ENCODE measurements around the gene HS6ST2.

HS6ST2 gene

DNA sequence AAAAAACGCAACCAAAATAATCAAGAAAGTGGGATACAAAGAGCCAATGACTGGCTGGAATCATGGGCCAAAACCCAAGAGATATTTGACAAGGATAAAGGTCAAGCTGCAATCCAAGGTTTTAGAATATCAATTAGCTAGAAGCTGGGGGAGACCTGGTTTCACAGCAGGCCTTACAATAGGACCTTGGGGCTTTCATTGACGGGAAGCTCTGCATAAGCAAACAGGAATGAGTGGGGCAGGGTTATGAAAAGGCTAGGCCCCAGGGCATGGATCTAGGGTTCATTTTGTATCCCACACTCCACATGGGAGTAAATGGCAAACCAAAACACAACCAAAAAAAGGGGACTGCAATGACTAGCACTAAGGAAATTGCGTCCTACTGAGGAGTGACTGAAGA lies 215.3 kb downstream of the HS6ST2 start:
- TF ChIP-seq, protein P1, sequence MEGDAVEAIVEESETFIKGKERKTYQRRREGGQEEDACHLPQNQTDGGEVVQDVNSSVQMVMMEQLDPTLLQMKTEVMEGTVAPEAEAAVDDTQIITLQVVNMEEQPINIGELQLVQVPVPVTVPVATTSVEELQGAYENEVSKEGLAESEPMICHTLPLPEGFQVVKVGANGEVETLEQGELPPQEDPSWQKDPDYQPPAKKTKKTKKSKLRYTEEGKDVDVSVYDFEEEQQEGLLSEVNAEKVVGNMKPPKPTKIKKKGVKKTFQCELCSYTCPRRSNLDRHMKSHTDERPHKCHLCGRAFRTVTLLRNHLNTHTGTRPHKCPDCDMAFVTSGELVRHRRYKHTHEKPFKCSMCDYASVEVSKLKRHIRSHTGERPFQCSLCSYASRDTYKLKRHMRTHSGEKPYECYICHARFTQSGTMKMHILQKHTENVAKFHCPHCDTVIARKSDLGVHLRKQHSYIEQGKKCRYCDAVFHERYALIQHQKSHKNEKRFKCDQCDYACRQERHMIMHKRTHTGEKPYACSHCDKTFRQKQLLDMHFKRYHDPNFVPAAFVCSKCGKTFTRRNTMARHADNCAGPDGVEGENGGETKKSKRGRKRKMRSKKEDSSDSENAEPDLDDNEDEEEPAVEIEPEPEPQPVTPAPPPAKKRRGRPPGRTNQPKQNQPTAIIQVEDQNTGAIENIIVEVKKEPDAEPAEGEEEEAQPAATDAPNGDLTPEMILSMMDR (IDR thresholded peaks at IDR 0.05; ENCODE audit: control extremely low read depth, extremely low read depth, low read depth, missing control alignments) = no peak
- no peak for DNase-seq (ENCODE audit: extremely low spot score)
- POLR2A ChIA-PET = no interaction called here
- CTCF ChIA-PET = no interaction called here

DNA sequence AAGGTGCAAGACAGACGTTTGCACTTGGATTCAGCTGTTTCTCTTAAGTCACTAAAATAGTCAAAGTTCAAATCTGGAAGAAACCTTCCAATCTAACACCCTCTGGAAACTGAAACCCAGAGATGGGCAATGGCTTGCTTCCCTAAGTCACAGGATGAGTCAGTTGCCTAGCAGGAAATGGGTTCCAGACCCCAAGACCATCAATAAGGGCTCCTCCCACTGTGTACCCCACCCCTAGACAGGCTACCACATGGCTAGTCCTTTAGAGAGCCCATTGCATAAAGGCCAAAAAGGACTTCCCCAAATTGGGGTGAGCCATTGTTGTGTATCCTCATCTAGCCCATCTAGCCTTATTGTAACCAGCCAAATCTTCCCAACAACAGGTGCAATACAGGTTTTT lies 216.2 kb downstream of the HS6ST2 start:
- CTCF ChIA-PET = no interaction called here
- DNase-seq (ENCODE audit: extremely low spot score) = no peak
- TF ChIP-seq, protein P1 (IDR thresholded peaks at IDR 0.05; ENCODE audit: control extremely low read depth, extremely low read depth, low read depth, missing control alignments) = no peak
- POLR2A ChIA-PET = no interaction called here

DNA sequence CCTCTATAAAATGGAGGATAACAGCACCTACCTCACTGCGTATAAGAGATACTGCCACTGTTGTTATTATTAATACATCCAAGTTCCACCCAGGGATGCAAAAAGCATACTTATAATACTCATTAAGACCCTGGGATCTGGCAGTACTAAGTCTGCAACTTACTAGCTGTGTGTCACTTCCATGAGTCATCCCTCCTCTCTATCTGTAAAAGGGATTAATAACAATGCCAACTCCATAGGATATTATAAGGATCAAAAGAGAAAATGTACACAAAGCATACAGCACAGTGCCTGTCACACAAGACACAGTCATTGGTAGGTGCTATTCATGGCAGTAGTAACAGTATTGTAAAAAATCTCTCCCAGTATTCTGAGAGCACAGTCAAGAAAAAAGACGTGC lies 216.7 kb downstream of the HS6ST2 start:
- ChIA-PET POLR2A (no interaction called here), CTCF (interaction anchor here (1.8 kb wide), 1 partner anchor 12 kb away, joined by 7 read pairs; no protein-coding TSS in a partner anchor)
- DNase-seq (ENCODE audit: extremely low spot score) = no peak

DNA sequence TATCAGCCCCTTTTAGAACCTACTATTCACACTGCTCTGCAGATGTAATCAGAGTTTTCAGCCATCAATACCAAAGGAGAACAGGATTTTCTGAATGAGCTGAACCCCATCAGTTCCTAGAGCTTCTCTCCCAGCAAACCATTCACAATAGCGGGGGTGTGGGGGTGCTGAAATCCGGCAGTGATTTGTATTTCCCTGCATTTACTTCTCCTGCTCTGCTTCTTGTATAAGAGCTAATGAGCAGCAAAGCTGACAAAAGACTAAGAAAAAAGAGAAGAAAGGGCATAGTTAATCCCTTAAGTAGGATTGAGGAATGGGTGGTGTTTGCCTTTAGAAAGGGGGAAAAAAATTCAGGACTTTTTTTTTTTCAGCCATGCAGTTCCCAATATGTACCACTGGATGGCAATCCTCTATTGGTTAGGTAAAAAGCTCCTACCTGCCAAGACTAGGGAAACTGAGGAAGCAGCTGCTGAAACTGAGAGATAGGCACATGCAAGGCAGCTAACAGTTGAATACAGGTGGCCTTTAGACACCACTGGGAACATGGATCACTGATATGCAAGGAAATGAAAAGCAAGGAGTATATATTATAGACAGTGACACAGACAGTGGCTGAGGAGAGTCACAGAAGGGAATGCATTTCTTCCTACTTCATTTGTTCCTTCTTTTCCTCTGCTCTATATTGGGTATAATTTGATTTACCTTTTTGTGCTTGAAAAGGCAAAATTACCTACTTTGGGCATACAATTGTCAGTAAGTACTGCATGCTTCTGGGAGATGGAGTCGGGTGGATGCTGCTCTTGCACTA lies 217.9 kb downstream of the HS6ST2 start:
- TF ChIP-seq, protein P1 (IDR thresholded peaks at IDR 0.05; ENCODE audit: control extremely low read depth, extremely low read depth, low read depth, missing control alignments) = peak; percentile 18
- ChIA-PET POLR2A (no interaction called here), CTCF (interaction anchor here (1.8 kb wide), 1 partner anchor 11 kb away, joined by 7 read pairs; no protein-coding TSS in a partner anchor)

More for the DNA sequence above, 216.7 kb downstream of the HS6ST2 start:
- TF ChIP-seq, protein P1 (IDR thresholded peaks at IDR 0.05; ENCODE audit: control extremely low read depth, extremely low read depth, low read depth, missing control alignments) = no peak

DNA sequence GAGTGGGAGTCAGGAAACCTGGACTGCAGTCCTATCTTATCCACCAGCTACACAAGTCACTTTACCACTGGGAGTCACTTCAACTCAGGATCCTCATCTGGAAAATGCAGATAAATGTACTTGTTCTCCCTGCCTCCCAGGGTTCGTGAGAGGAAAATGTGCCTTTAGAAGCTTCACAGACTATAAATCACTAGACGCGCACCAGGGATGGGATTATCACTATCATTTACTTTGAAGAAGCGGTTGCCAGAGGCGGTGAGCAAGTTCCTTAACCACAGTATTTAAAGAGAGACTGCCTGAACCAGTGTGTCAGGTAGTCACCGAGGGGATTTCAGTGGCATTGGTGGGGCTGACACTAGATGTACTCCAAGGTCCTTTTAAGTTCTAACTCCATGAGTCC lies 219.5 kb downstream of the HS6ST2 start:
- POLR2A ChIA-PET = no interaction called here
- no peak for DNase-seq (ENCODE audit: extremely low spot score)
- TF ChIP-seq, protein P1 (IDR thresholded peaks at IDR 0.05; ENCODE audit: control extremely low read depth, extremely low read depth, low read depth, missing control alignments) = no peak
- CTCF ChIA-PET = no interaction called here

More for the DNA sequence above, 217.9 kb downstream of the HS6ST2 start:
- DNase-seq (ENCODE audit: extremely low spot score) = no peak

DNA sequence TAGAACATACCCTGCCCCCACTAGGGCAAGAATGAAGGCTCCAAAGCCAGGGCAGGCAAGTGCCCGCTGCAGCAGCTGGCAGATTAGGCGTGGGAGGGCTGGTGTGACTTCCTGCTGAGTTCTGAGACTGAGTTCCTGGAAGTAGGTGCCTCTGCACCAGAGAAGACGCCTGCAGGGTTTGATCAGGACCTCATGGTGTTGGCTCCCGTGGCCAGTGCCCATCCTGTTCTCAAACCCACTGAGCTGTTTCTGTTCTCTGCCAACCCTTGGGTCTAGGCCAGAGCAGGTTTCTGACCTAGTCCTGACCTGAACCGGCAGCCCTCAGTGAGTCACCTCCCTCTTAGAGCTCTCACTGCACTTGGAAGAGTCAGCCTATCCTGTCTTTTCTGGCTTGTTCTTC lies 220.7 kb downstream of the HS6ST2 start:
- TF ChIP-seq, protein P1 (IDR thresholded peaks at IDR 0.05; ENCODE audit: control extremely low read depth, extremely low read depth, low read depth, missing control alignments) = no peak
- POLR2A ChIA-PET = no interaction called here
- DNase-seq (ENCODE audit: extremely low spot score) = no peak
- CTCF ChIA-PET = no interaction called here

All from GM10248 (cell line).